NCI-H524 treated with DMSO at 0.1 percent for 48 hours (cell line): Measurements from ENCODE around the gene GPR143.

Source experiments
- DNase-seq: peaks from one replicate; lab custom pipeline; 2025; lab: John Stamatoyannopoulos, UW

The GPR143 gene

GRCh38 chrX:9708086-9708485 lies 57.6 kb downstream of the GPR143 start:
- DNase-seq, result no peak

- DNase-seq, result no peak
These were observed 58.2 kb downstream of the GPR143 start for GRCh38 chrX:9707306-9708033.

- DNase-seq, result no peak
These were observed 59.2 kb downstream of the GPR143 start for GRCh38 chrX:9706421-9706820.

- no peak for DNase-seq
These were observed 60.7 kb downstream of the GPR143 start for GRCh38 chrX:9704876-9705465.

- DNase-seq, result no peak
These were observed 62.2 kb downstream of the GPR143 start for GRCh38 chrX:9703406-9703805.

GRCh38 chrX:9701790-9702189 lies 63.9 kb downstream of the GPR143 start:
- no peak for DNase-seq

- no peak for DNase-seq
These were observed 65.1 kb downstream of the GPR143 start for GRCh38 chrX:9700555-9700954.

GRCh38 chrX:9698576-9698975 lies 67.1 kb downstream of the GPR143 start:
- no peak for DNase-seq

GRCh38 chrX:9693307-9694001 lies 72.2 kb downstream of the GPR143 start:
- DNase-seq, result no peak

GRCh38 chrX:9690046-9690445 lies 75.6 kb downstream of the GPR143 start:
- DNase-seq, result no peak

- no peak for DNase-seq
These were observed 76.8 kb downstream of the GPR143 start for GRCh38 chrX:9688833-9689232.

GRCh38 chrX:9687899-9688298 lies 77.7 kb downstream of the GPR143 start:
- no peak for DNase-seq

- no peak for DNase-seq
These were observed 82.3 kb downstream of the GPR143 start for GRCh38 chrX:9683350-9683749.

GRCh38 chrX:9682861-9683260 lies 82.8 kb downstream of the GPR143 start:
- DNase-seq, result no peak

GRCh38 chrX:9682456-9682855 lies 83.2 kb downstream of the GPR143 start:
- DNase-seq, result no peak

- DNase-seq, result no peak
These were observed 84.2 kb downstream of the GPR143 start for GRCh38 chrX:9681422-9681821.

- DNase-seq, result no peak
These were observed 84.6 kb downstream of the GPR143 start for GRCh38 chrX:9681011-9681410.

- no peak for DNase-seq
These were observed 87.3 kb downstream of the GPR143 start for GRCh38 chrX:9678215-9678965.

GRCh38 chrX:9677098-9677739 lies 88.4 kb downstream of the GPR143 start:
- DNase-seq, result no peak

- no peak for DNase-seq
These were observed 88.9 kb downstream of the GPR143 start for GRCh38 chrX:9676738-9677097.

- no peak for DNase-seq
These were observed 89.3 kb downstream of the GPR143 start for GRCh38 chrX:9676306-9676705.
